Breast epithelium (tissue), 3 donors: Measurements from ENCODE around the gene CLSTN2.

Experiments
- CTCF ChIP-seq, 3 donors: fragments of 450-650 bp; IDR thresholded peaks; one replicate each; pipeline ENCODE4 v1.5.1; 2016 to 2017; ENCODE audit warnings: antibody characterized with exemption in 3 of 3, mild to moderate bottlenecking in 3 of 3, moderate library complexity in 3 of 3
- POLR2AphosphoS5 ChIP-seq, 3 donors: sonication (generic); formaldehyde crosslinking; IDR thresholded peaks; one replicate each; pipeline ENCODE4 v1.6.1; 2017; ENCODE audit warnings: antibody characterized with exemption in 3 of 3

- TF ChIP-seq CTCF (IDR thresholded peaks at IDR 0.05) (no peak), POLR2AphosphoS5 (IDR thresholded peaks at IDR 0.05) (no peak)
Measured at GRCh38 chr3:140100479-140100878, 165.5 kb downstream of the CLSTN2 start.
